Measurements from ENCODE around the gene SPEG.

GRCh38 chr2:219426068-219426443 lies 8.6 kb upstream of the SPEG start:
- no peak for TF ChIP-seq CTCF (IDR thresholded peaks at IDR 0.05)
- no peak for TF ChIP-seq EZH2 (IDR thresholded peaks at IDR 0.05)
- TF ChIP-seq EZH2phosphoT487 (IDR thresholded peaks at IDR 0.05), result no peak

Measured in neural progenitor cell (in vitro differentiated cells).